ENCODE measurements around the gene COQ10A. TPM values are rescaled to one million over a fixed set of nuclear protein-coding genes. Genes with fewer than 3 reads are reported as not detected.

The COQ10A gene
- total and polyA plus RNA-seq, 4 donors, result 3.2 to 40.7 (median 15.5) TPM

GRCh38 chr12:56229916-56230431, 36.8 kb upstream of the COQ10A start, which contains the start of gene SLC39A5:
Gene SLC39A5 (plus strand): TSS chr12:56230051. CDS start chr12:56231275, 1,224 bp downstream.
- H3K9me3 ChIP-seq (ENCODE audit: control insufficient read depth in 4 of 4, low read length in 3 of 4), result no peaks in the 10 kb centered on the region
- no peak for TF ChIP-seq RXRA (IDR thresholded peaks at IDR 0.05)
- TF ChIP-seq FOXA1 (IDR thresholded peaks at IDR 0.05), result no peak
- no peak for DNase-seq (ENCODE audit: low spot score)
- peak within 1 kb of the TSS; percentile 75 to 96 for H3K9ac ChIP-seq (ENCODE audit: low read depth in 1 of 2, low read length in 2 of 2)
- H3K4me1 ChIP-seq (ENCODE audit: control insufficient read depth in 4 of 4, insufficient read depth in 4 of 4, low read length in 3 of 4), result peaks cover 0 to 41% (median 33%) of the 10 kb centered on the region in 4 donors
- 36% methylated on average over 4 of the region's 4 CpGs for WGBS
- H3K27ac ChIP-seq (ENCODE audit: low read depth in 1 of 2, low read length in 2 of 2), result peak within 1 kb of the TSS; percentile 82 to 90
- H3K4me3 ChIP-seq (ENCODE audit: low read depth in 1 of 3, low read length in 3 of 3), result peak within 1 kb of the TSS; percentile 27 to 63 (median 40)
- peaks cover 0 to 2% (median 0%) of the 10 kb centered on the region in 4 donors for H3K36me3 ChIP-seq (ENCODE audit: control insufficient read depth in 4 of 4, insufficient read depth in 3 of 4, low read depth in 1 of 4, low read length in 3 of 4)
- no peaks in the 10 kb centered on the region for H3K27me3 ChIP-seq (ENCODE audit: control insufficient read depth in 4 of 4, insufficient read depth in 4 of 4, low read length in 3 of 4)

DNA sequence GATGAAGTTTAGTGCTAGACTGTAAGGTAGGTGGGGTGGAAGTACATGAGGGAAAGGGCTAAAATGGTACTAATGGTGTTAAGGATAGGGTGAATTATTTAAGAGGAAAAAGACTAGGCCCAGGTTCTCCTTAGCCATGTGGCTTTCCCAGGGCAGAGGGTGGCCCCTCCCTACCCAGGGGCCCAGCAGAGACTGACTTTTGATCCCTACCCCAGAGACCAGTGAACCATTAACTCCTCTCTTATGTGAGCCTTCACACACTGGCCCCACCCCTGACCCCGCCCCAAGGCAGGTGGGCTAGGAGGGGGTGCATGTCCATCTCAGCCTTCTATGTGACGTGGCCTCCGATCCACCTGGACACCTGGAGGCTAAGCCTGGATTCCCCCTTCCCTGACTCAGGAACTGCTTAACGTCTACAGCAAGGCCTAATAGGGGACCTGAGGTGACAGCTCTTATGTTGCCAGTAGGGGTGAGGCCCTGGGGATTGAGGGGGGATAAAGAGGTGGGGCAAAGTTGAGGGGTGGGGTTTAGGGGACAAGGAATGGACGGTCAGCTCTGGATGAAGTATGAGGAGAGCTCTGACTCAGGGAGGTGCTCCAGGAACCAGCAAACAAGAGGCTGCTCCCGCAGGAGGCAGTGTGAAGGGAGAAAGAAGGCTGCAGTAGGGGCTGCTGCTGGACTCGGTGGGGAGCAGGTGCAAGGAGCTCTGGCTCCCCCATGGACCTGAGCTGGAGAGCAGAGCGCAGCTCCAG, 36.1 kb upstream of the COQ10A start:
- H3K36me3 ChIP-seq (ENCODE audit: control insufficient read depth in 4 of 4, insufficient read depth in 3 of 4, low read depth in 1 of 4, low read length in 3 of 4), result peaks cover 0 to 2% (median 0%) of the 10 kb centered on the region in 4 donors
- no peaks in the 10 kb centered on the region for H3K9me3 ChIP-seq (ENCODE audit: control insufficient read depth in 4 of 4, low read length in 3 of 4)
- peaks cover 0 to 39% (median 30%) of the 10 kb centered on the region in 4 donors for H3K4me1 ChIP-seq (ENCODE audit: control insufficient read depth in 4 of 4, insufficient read depth in 4 of 4, low read length in 3 of 4)
- peak; percentile 70 for DNase-seq (ENCODE audit: low spot score)
- peak overlapping the region; percentile 82 to 90 for H3K27ac ChIP-seq (ENCODE audit: low read depth in 1 of 2, low read length in 2 of 2)
- H3K4me3 ChIP-seq (ENCODE audit: low read depth in 1 of 3, low read length in 3 of 3), result peak overlapping the region; percentile 27 to 63 (median 40)
- WGBS, result 32% methylated on average over 8 of the region's 8 CpGs
- peak overlapping the region; percentile 75 to 96 for H3K9ac ChIP-seq (ENCODE audit: low read depth in 1 of 2, low read length in 2 of 2)
- H3K27me3 ChIP-seq (ENCODE audit: control insufficient read depth in 4 of 4, insufficient read depth in 4 of 4, low read length in 3 of 4), result no peaks in the 10 kb centered on the region
- peak; percentile 77 for TF ChIP-seq SP1 (IDR thresholded peaks at IDR 0.05)
- no peak for TF ChIP-seq GABPA (IDR thresholded peaks at IDR 0.05 in 1 of 2, conservative IDR thresholded peaks at IDR 0.05 in 1 of 2)
- peak; percentile 85 to 87 for TF ChIP-seq HNF4A (conservative IDR thresholded peaks at IDR 0.05)
- TF ChIP-seq NR2F2 (IDR thresholded peaks at IDR 0.05), result peak; percentile 23
- no peak for TF ChIP-seq EGR1 (IDR thresholded peaks at IDR 0.05; ENCODE audit: low read depth in 2 of 2)
- TF ChIP-seq, protein P1, sequence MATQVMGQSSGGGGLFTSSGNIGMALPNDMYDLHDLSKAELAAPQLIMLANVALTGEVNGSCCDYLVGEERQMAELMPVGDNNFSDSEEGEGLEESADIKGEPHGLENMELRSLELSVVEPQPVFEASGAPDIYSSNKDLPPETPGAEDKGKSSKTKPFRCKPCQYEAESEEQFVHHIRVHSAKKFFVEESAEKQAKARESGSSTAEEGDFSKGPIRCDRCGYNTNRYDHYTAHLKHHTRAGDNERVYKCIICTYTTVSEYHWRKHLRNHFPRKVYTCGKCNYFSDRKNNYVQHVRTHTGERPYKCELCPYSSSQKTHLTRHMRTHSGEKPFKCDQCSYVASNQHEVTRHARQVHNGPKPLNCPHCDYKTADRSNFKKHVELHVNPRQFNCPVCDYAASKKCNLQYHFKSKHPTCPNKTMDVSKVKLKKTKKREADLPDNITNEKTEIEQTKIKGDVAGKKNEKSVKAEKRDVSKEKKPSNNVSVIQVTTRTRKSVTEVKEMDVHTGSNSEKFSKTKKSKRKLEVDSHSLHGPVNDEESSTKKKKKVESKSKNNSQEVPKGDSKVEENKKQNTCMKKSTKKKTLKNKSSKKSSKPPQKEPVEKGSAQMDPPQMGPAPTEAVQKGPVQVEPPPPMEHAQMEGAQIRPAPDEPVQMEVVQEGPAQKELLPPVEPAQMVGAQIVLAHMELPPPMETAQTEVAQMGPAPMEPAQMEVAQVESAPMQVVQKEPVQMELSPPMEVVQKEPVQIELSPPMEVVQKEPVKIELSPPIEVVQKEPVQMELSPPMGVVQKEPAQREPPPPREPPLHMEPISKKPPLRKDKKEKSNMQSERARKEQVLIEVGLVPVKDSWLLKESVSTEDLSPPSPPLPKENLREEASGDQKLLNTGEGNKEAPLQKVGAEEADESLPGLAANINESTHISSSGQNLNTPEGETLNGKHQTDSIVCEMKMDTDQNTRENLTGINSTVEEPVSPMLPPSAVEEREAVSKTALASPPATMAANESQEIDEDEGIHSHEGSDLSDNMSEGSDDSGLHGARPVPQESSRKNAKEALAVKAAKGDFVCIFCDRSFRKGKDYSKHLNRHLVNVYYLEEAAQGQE (IDR thresholded peaks at IDR 0.05), result peak; percentile 30
- no peak for TF ChIP-seq FOXA2 (IDR thresholded peaks at IDR 0.05)
- no peak for TF ChIP-seq ZBTB33 (IDR thresholded peaks at IDR 0.05)
- peak; percentile 80 for TF ChIP-seq YY1 (IDR thresholded peaks at IDR 0.05)
- TF ChIP-seq TAF1 (conservative IDR thresholded peaks at IDR 0.05), result no peak
- TF ChIP-seq HNF4G (IDR thresholded peaks at IDR 0.05), result peak; percentile 14
- TF ChIP-seq RXRA (IDR thresholded peaks at IDR 0.05), result peak; percentile 73 to 86
- TF ChIP-seq RAD21 (IDR thresholded peaks at IDR 0.05), result peak in 1 of 2 donors; percentile 11
